GM19452 (cell line): ENCODE data around the gene FRMD8.
"Not testable (repeated sequence)": the region's sequence is repeated elsewhere in the genome, so short reads cannot be mapped to it uniquely, and the experiment has no call there.

ENCODE experiments used
- ATAC-seq: cut with Tn5 transposase; IDR thresholded peaks from one replicate; pipeline ENCODE4 v1.9.1; 2021; ENCODE audit not compliant: unreplicated experiment

The FRMD8 gene

DNA sequence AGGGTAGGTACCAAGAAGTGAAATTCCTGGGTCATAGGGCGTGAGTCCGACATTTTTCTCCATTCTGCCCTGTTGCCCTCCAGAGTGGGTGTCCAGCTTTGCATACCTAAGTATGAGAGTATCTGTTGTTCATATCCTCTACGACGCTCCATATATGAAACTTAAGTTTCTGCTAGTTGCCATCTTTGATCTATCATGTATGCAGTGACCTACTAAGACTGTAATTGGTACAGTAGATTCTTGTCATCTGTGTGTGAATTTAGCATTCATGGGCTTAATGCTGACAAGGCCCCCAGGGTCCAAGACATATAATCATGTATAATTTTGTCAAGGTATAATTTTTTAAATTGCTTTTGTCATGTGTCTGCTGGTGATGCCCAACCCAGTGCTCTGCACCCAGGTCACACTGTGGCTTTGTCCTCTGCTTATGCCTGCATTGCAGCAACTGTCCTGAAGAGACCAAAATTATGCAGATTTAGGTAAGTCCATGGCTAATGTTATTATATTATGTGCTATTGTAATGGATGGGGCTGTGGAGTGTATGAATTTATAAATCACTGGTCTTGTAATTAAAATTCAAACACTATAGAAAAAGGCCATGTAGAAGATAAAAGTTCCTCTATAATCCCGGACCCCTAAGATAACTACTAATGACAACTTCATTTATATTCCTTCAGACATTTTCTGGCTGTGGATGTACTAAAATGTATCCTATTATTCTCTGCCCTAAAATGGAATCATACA lies 48.4 kb downstream of the FRMD8 start:
- no peak for ATAC-seq

DNA sequence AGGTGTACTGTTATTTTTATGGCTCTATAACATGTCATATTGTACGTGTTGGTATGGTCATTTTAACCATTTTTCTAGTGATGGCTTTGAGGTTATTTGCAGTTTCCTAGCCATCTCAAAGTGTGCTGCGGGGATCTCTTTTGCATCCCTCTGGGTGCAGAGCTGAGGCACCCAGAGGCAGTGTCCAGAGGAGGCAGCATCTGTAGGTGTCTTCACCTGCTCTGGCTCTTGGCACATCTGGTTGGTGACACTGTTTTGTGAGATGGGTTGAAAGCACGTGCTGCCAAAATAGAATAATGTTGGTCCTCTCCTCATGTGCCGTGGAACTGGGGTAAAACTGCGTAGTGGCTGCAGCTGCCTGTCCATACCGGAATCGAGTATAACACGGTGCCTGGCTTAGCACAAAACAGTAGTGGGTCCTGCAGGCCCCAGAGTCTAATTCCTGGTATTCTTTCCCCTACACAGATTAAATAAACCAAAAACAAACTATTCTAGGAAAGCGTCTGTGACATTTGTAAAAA lies 49.0 kb downstream of the FRMD8 start:
- no peak for ATAC-seq

DNA sequence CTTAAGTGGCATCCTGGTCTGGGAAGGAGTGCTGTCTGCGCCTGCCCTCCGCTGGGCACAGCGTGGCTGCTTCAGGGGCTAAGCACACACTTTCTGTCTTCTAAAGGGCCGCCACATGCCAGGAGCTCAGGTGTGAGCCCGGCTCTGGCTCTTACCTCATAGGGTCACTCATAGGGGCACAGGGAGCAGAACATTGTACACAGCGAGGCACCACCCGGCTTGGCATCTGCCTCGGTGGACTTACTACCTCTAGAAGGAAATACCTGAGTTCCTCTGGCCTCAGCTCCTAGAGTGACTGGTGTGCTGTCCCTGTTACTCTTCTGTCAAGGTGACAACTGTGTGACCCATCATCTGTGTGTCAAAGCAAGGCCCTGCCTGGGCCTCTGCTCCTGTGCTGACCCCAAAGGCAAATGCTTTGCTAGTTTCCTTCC lies 49.6 kb downstream of the FRMD8 start:
- no peak for ATAC-seq

DNA sequence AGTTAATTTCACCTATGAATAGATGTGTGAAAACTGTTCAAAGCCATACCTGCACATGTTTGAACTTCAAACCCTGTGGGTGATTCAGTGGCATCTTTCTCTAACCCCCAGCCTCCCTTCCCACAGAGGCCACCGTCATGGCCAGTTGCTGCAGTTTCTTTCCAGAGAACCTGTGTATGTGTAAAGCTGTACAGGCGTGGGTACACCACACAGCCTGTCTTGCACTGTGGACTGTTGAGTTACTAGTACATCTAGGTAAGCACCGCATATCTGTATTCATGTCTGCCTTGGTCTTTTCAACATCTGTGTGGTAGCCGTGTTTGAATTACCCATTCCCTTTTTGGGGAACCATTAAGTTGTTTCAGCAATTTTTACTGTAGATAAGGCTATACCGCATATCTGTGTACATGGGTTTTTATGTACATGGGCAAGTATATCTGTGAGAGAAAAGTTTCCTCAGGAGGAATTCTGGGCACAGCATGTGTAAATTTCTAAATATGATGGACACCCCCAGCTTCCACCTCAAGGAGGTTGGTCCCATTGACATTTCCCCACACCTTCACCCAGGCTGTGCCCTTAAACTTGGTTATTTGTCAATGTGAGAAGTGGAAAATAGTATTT lies 50.1 kb downstream of the FRMD8 start:
- ATAC-seq, result no peak

DNA sequence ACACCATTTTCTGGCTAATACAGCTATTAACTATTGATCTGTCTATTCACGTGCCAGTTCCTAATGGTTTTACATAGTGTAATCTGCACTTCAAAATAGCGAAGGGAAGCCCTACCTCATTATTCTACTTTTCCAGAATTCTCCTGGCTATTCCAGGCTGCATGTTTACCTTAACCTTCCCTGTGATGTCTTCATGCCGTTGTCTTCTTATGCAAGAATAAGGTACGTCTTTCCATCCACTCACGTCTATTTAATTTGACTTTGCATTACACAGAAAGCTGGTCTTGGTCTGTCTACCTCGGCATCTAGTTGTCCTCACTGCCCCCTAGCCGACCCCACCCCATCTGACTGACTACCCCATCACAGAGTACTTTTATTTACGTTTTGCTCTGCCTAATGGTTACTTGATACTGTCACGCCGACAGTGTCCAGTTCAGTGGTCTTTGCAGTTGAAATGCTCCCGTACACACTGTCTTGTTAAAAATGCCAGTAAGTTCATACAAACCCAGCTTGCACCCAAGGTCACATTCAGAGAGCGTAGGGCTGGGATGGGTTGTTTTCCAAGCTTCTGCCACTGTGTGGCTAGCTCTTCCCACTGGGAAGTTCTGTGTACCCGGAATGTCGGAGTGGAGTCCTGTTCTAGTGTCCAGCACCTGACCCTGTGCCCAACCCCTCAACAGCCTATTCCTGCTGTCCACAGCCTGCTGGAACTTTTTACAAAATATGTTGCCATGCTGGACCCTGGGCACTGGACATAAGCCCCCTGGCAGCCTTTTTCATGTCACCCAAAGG lies 51.2 kb downstream of the FRMD8 start:
- no peak for ATAC-seq

DNA sequence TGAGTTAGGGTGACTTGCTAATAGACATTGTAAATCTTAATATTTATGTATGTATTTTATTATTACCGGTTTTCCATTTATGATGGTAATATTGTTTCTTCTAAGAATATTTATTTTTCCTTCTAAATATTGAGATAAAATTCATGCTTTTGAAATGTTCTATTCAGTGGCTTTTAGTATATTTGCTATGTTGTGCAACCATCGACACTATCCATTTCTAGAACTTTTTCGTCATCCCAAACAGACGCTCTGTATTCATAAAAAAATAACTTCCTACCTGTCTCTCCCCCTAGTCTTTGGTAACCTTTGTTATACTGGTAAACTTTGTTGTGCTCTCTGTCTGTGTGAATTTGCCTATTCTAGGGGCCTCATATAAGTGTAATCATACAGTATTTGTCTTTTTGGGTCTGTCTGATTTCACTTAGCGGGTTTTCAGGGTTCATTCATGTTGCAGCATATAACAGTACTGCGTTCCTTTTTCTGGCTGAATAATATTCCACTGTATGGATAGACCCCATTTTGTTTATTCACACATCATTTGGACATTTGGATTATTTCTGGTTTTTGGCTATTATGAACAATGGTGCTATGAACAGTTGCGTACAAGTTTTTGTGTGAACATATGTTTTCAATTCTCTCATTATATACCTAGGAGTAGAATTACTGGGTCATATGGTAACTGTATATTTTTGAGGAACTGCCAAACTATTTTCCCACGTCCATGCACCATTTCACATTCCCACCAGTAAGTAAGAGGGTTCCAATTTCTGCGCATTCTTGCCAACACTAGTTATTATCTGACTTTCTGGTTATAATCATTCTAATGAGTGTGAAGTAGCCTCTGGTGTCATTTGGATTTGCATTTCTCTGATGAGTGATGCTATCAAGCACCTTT lies 52.1 kb downstream of the FRMD8 start:
- ATAC-seq, result no peak

DNA sequence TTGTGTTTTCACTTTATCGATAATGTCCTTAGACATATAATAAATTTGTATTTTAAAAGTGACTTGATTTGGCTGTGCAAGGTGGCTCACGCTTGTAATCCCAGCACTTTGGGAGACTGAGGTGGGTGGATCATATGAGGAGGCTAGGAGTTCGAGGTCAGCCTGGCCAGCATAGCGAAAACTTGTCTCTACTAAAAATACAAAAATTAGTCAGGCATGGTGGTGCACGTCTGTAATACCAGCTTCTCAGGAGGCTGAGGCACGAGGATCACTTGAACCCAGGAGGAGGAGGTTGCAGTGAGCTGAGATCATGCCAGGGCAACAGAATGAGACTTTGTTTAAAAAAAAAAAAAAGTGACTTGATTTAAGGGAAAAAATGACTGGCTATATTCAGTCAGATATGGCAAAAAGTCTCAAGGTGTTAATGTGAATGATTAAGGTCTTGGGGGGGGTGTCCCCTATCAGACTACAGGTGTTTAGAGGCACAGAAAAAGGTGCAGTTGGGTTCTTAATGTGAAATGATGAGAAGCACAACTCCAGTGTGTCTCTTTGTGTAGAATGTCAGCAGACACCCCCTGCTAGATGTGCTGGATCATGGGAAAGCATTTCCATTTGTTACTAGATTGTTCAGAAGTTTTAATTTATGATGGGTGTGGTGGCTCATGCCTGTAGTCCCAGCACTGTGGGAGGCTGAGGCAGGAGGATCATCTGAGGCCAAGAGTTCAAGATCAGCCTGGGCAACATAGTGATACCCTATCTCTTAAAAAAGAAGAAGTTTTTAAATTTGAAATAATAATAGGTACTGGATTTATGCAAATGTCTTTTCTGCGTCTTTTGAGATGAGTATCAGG lies 53.1 kb downstream of the FRMD8 start:
- no peak for ATAC-seq

DNA sequence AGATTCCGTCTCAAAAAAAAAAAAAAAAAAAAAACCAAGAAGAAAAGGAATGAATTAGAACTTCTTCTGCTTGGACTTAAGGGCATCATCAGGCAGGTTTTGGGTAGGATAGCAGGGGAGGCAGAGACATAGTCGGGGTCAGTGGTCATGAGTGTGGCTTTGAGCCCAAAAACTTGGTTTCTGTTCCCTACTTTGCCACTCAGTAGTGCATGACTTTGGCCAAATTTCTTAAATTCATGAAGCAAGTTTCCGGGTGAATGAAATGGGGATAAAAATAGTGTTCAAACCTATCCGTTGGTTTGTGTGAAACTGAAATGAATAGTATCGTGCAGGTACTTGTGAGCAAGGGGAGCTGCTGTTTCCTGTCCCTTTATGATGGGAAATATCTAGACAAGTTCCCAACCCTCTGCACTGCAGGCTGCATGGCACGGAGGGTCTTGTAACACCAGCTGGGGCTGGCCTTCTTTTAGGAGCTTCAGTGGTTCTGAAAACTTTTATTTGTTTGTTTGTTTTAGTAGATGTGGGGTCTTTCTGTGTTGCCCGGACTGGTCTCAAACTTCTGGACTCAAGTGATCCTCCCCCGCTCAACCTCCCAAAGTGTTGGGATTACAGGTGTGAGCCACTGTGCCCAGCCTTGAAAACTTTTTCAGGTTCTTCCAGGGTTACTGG lies 54.5 kb downstream of the FRMD8 start:
- peak; percentile 50 for ATAC-seq

DNA sequence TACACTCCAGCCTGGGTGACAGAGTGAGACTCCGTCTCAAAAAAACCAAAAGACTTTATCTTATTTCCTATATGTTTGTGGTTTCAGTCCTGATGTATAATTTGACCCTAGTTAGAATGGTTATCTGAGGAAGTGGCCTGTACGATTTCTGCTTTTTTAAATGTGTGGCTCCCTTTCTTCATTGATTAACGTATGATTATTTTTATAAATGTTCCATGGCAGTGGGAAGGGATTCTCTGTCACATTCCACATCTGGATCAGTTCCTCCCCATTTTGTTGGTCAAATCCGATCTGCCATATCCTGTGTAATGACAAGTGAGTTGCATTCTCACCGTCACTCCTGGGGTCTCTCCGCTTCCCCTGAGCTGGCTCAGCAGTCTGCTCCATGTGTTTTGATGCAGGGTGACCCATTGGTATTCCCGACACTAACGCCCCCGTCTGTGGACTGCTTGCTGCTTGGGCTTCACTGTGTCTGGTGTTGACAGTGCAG lies 56.5 kb downstream of the FRMD8 start:
- no peak for ATAC-seq

DNA sequence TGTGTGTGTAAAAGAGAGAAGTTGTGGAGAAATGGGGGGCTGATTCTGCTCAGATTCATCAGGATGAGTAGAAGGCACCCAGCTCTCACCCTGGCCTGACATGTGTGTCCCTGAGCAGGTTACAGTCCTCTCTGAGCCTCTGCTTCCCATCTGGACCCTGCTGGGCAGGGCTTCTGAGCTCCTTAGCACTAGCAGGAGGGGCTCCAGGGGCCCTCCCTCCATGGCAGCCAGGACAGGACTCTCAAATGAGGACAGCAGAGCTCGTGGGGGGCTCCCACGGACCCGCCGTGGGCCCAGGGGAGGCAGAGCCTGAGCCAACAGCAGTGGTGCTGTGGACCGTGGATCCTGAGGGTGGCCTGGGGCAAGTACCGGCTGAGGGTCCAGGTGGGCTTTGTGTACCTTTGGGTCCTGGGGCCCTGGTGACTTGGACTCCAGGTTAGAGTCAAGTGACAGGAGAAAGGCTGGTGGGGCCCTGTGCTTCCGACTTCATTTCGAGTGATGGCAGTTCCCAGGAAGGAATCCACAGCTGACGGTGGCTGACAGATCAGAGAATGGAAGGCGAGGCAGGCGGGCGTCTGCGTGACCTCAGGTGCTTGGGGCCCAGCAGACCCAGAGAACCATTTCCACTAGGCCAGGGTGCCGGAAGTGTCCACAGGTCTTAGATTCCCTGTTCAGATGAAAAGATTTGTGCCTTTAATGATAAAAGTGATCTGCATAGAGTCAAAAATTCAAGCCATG lies 58.0 kb downstream of the FRMD8 start:
- ATAC-seq, result no peak

DNA sequence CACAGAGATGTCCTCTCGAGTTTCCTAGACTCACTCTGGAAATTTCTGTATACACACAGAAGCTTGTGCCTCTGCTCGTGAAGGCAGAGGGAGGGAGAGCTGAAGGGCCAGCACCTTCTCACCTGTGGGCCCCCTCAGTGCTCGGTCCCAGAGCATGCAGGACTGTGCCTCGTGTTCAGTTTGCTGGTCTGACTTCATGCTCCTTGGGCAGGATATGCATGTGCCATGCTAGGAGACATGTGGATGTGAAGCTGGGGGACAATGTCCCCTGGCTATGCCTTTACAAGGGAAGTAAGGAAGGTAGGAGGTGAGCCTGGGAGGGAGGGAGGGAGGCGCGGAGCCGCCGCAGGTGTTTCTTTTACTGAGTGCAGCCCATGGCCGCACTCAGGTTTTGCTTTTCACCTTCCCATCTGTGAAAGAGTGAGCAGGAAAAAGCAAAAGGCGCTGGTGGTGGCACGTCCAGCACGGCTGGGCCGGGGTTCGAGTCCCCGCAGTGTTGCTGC lies 58.7 kb downstream of the FRMD8 start:
- no peak for ATAC-seq

DNA sequence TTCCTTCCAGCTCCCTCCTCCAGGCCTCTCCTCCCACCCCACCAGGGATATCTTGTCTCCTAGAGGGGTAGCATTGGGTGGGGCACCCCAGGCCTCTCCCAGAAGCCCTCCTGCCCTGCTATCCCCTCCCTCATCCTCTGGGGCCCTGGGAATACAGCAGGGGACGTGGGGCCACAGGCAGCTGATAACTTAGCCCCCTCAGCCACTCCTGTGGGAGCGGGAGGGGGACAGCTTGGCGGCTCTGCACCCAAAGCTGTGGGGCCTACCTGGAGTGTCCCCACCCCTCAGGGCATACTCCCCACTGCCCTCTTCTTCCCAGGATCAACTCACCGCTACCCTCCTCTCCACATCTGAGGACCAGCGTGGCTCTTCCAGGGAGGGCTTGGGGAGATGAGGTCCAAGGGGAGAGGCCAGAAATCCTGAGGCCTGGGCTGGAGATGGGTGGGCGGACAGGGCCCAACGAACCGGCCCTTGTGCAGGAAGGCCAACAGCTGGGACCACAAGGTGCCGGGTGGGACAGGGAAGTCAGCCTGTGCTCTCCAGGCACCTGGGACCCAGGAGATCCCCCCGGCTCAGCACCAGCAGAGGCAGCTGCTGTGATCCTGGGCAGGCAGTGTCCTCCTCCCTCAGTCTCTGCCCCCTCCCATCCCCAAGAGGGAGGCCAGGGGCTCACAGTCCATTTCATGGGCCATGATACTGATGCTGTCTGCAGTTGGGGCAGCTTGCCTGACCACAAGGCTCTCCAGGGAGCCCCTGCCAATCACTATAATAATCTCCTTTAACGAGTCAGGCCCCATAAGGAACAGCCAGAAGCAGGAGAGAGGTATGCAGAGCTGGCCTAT lies 59.4 kb downstream of the FRMD8 start:
- no peak for ATAC-seq

DNA sequence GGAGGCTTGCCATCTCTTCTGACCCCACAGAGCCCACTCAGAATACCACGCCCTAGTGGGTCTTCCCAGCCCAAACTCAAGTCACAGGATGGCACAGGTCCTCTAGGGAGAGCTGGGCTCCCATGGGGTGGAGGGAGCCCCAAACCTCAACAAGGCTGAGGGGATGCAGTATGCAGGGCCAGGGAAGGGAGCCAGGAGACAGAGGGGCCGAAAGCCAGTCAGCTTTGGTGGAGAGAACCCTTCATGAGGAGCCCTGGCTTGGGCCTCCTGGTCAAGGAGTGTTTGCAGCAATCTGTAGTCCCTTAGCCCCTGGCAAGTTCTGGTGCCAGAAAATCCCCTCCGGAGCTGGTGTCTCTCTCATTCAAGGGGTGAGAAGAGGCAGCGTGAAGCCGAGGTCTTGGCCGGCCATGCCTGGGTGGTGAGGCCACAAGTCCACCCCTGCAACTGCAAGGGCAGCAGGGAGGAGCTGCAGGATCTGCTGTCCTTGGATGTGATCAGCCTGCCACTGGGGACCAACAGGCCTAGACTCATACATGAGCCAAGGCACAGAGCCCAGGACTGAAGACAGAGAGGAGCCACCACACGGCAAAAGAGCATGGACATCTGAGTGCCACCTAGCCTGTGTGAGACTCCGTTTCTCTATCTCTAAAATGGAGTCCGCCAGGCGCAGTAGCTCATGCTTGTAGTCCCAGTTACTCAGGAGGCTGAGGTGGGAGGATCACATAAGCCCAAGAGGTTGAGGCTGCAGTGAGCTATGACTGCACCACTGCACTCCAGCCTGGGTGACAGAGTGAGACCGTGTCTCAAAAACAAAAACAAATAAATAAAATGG lies 60.2 kb downstream of the FRMD8 start:
- no peak for ATAC-seq

DNA sequence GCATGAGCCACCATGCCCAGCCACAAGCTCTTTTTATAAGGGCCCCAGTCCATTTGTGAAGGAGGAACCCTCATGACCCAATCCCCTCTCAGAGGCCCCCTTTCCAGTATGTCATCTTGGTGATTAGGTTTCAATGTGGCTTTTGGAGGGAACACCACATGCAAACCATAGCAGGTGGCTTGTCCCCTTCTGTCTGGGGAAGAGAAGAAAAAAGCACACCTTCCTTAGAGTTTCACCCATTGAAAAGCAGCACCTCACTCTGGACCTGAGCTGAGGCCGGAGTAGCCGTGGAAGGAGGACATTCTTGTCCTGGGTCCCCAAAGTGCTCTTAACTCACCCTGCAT lies 61.6 kb downstream of the FRMD8 start:
- no peak for ATAC-seq

DNA sequence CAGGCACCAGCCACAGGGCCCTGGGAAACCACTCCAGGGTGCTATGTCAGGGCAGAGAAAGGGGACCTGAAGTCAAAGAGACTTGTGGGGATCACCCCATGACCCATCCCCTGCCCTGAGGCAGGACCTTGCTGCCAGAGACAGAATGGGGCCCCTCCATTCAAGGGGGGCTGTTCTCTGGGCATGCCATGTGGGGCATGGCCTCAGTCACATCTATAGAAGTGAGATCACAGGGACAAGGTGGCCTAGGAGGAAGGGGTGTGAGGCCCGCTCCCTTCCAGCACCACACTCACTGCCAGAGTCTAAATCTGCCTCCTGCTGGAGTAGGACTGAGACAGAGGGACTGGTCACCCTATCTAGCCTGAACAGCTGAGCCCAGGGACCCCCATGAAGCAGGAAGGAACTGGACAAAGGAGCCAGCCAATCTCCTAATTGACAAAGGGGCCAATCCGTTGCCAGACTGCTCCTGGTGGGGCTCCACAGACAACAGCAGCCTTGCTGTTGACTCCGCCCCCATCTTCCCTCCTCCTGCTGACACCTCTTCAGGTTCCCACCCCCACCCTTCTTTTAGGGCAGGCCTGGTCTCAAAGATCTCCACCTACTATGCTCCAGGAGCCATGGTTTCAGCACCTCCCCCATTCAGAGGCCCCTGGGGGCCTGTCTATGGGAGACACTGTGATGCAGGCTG lies 62.1 kb downstream of the FRMD8 start:
- no peak for ATAC-seq

DNA sequence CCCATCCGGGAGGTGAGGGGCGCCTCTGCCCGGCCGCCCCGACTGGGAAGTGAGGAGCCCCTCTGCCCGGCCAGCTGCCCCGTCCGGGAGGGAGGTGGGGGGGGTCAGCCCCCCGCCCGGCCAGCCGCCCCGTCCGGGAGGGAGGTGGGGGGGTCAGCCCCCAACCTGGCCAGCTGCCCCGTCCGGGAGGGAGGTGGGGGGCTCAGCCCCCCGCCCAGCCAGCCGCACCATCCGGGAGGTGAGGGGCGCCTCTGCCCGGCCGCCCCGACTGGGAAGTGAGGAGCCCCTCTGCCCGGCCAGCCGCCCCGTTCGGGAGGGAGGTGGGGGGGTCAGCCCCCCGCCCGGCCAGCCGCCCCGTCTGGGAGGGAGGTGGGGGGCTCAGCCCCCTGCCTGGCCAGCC lies 64.9 kb downstream of the FRMD8 start:
- ATAC-seq, result not testable (repeated sequence)
